Fibroblast of villous mesenchyme (primary cell): ENCODE results near the gene ABCB6. TPM values are rescaled to one million over a fixed set of nuclear protein-coding genes. Genes with fewer than 3 reads are reported as not detected.
A peak's percentile ranks its signal among the peaks of the same experiment; 100 is the strongest.
"Not testable (repeated sequence)": the region's sequence is repeated elsewhere in the genome, so short reads cannot be mapped to it uniquely, and the experiment has no call there.

Source experiments
- DNase-seq: peaks from one replicate; pipeline ENCODE4 v3.0.0-alpha.2; 2010; ENCODE audit warnings: low read depth
- H3K4me3 ChIP-seq: 2 replicates; pipeline ENCODE4 v1.5.1; 2011; ENCODE audit warnings: low read depth, mild to moderate bottlenecking, low read length
- CTCF ChIP-seq: IDR thresholded peaks from 2 replicates; pipeline ENCODE4 v1.5.1; 2012; ENCODE audit warnings: low read depth, mild to moderate bottlenecking, low read length; ENCODE audit not compliant: insufficient read depth
- total RNA-seq: library from RNA; depleted of rRNA; stranded (reverse); fragments of >200 nt; gene quantifications from 2 replicates; pipeline ENCODE4 v1.2.3, GENCODE V29; 2012

Gene ABCB6
- 17.7 and 31.1 TPM in 2 replicates for total RNA-seq

- H3K4me3 ChIP-seq: peak within 1 kb of the TSS; percentile 61
- TF ChIP-seq CTCF: no peak
- DNase-seq: peak; percentile 92
Measured at GRCh38 chr2:219218732-219219701, at the start of gene ABCB6. TSS of gene ABCB6 (minus strand) at chr2:219218958. CDS start at chr2:219218673, 285 bp downstream.

GRCh38 chr2:219268294-219268693 lies 49.5 kb upstream of the ABCB6 start:
- TF ChIP-seq CTCF: no peak
- no peak overlapping the region for H3K4me3 ChIP-seq

DNA sequence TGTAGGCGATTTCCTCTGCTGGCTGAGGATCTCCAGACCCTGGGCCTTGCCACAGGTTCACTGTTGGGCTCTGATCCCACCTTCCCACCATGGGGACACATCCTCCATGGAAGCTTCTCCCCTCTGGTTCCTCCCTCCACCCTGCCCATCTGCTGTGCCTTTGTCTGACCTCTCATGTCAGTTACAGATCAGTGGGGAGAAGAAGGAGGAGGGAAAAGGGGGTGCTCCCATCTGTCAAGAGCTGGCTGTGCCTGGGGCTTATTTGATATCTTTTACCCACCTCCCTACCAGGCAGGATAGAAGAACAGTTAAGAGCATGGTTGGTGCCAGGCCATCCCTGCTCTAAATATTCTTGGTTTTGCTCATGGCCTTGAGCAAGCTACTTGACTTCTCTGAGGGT lies 48.1 kb upstream of the ABCB6 start:
- no peak overlapping the region for H3K4me3 ChIP-seq
- DNase-seq: no peak
- TF ChIP-seq CTCF: no peak

More at GRCh38 chr2:219268294-219268693, 49.5 kb upstream of the ABCB6 start:
- no peak for DNase-seq

DNA sequence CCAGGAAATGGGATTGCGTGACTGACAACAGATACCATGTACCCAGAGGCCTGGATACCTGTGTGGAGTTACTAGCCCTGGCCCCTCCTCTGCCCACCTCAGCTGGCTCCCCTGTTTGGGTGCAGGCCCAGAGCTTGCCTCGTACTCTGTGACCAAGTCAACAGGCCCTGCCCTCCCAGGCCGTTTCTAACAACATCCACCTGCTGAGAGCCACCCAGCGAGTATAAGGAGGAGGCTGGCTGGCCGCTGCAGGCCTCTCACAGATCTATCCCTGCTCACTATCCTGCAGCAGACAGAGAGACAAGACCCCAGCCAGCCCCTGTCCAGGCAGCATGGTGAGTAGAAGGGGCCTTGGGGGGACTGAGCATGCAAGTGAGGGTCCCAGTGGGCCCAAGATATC lies 47.5 kb upstream of the ABCB6 start:
- no peak for DNase-seq
- H3K4me3 ChIP-seq: no peak overlapping the region
- no peak for TF ChIP-seq CTCF

DNA sequence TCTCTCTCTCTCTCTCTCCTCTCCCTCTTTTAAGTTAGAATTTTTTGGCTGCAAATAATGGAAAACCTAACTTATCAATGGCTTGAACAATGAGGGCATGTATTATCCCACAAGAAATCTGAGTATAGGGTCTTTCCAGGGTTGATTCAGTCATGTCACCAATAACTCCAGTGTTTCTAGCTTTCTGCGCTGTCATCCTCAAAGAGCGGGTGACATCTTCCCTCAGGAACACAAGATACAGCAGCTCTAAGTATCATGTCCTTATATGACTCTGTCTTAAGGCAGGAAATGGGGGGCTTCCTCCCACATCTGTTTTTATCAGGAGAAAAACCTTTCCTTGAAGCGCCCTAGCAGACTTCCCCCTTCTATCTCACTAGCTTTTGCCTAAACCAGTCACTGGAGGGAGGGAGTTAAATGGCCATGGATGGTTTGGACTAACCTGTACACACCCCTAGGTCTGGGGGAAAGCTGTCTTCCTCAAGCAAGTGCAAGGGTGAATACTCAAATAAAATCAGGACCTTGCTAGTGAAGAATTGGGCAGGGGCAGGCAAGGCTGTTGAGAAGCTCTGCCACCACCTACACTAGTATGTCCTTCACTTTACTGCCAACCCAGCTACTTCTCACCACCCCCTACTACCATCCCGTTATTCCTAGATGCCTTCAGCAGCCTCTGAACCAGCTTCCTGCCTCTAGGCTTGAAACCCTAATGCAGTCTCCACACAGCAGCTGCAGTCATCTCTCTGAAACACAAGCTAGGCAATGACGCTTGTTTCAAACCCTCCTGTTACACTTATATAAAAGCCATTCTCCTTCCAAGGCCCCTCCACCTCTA lies 42.5 kb upstream of the ABCB6 start:
- H3K4me3 ChIP-seq: no peak overlapping the region
- no peak for DNase-seq
- TF ChIP-seq CTCF: no peak

DNA sequence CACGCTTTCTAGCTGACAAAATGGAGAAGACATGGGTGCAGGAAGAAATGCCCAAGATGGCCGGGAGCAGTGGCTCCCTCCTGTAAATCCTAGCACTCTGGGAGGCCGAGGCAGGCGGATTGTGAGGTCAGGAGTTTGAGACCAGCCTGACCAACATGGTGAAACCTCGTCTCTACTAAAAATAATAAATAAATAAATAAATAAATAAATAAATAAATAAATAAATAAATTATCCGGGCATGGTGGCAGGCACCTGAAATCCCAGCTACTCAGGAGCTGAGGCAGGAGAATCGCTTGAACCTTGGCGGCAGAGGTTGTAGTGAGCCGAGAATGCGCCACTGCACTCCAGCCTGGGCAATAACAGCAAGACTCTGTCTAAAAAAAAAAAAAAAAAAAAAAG lies 40.2 kb upstream of the ABCB6 start:
- not testable (repeated sequence) for DNase-seq, H3K4me3 ChIP-seq
